Stromal cell of bone marrow (primary cell): Measurements from ENCODE around the gene HMCN2.

ENCODE experiments used
- DNase-seq: peaks from one replicate; pipeline ENCODE4 v3.0.0-alpha.2; 2012; ENCODE audit warnings: low read depth

HMCN2 gene

DNA sequence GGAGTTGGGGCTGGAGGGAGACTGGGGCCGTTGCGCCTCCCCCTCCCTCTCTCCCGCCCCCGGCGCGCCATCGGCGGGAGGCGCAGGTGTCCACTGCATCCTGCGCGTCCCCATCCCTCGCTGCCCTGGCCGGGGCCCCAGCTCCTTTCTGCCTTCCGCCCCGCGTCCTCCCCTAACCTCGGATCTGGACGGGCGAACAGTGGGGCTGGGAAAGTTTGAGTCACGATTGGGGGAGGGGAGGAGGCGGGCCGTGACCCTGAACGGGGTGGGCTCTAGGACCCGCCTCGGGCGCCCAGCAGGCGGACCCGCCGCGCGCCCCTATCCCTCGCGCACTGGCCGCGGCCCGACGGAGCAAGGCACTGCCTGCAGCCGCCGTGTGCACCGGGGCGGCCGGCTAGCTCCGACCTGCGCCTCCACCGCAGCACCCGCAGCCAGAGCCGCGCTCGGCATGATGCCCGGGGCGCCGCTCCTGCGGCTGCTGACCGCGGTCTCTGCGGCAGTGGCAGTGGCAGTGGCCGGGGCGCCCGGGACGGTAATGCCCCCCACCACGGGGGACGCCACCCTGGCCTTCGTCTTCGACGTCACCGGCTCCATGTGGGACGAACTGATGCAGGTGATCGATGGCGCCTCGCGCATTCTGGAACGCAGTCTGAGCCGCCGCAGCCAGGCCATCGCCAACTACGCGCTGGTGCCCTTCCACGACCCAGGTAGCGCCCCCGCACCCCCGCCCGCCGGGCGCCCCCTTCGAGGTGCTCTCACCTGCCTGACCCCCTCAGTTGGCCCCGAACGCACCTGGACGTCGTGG is at the start of gene HMCN2:
Gene HMCN2 (plus strand): TSS at position 330 of the 805 bp plus-strand sequence. CDS start 119 bp downstream, at position 449.
- no peak for DNase-seq

DNA sequence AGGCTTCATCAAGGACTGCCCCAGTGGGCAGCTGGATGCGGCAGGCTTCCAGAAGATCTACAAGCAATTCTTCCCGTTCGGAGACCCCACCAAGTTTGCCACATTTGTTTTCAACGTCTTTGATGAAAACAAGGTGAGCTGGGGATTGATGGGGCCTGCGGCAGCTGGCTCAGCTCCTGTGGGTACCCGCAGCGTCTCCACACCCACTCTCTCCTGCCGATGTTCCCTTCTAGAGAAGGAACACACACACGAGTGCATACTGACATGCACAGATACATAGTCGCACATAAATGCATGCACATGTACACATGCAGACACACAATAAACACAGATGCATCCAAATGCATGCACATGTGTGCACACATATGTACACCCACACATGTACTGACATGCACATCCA is 47.7 kb upstream of the HMCN2 start:
- DNase-seq, result no peak

DNA sequence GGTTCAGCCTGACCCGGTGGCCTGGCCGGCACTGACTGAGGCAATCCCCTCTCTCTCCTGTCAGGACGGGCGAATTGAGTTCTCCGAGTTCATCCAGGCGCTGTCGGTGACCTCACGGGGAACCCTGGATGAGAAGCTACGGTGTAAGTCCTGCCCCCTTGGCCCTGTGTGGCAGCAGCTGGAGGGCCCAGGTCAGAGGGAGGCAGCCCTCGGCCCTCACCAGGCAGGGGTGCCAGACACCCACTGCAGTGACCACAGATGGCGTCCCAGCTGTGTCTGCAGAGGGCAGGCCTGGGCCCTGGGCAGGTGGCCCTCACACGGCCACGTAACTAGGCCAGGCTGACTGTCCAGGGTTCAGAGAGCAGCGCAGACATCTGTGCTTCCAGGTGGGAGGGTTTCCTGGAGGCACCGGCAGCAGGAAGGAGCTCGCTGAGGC is 45.9 kb upstream of the HMCN2 start:
- DNase-seq, result no peak

DNA sequence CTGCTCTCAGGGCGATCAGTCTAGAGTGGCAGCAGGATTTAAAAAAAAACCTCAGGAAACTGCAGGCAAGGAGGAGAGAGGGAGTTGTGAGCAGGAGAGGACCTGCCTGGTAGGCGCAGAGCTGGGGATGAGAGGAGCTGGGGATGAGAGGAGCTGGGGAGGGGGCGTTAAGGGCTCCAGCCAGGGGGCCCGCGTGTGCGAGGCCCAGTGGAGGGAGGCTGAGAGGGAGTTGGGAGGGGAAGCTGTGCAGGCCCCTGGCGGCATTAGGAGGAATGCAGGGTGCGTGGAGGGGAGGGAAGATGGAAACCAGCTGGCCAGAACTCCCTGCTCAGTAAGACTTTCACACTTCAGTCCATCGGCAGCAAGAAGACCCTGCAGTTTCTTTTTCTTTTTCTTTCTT is 45.2 kb upstream of the HMCN2 start:
- no peak for DNase-seq

- DNase-seq, result no peak
These were observed 42.7 kb upstream of the HMCN2 start for GRCh38 chr9:130222833-130223232.

DNA sequence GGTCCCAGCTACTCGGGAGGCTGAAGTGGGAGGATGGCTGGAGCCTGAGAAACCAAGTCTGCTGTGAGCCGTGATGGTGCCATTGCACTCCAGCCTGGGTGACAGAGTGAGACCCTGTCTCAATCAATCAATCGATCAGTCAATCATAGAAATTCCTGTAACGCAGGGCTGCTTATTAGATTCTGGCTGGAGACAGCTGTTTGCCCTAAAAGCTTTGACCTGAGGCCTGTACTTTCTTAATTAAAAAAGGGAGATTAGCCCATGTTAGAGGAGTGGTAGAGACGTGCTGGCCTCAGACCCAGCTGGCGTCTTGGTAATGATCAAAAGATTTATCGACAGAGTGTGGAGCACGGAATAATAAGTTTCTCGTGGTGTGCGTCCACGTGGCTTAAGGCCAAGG is 40.5 kb upstream of the HMCN2 start:
- no peak for DNase-seq

- no peak for DNase-seq
These were observed 40.0 kb upstream of the HMCN2 start for GRCh38 chr9:130225586-130225985.

- no peak for DNase-seq
These were observed 39.4 kb upstream of the HMCN2 start for GRCh38 chr9:130226112-130226511.

- no peak for DNase-seq
These were observed 37.7 kb upstream of the HMCN2 start for GRCh38 chr9:130227833-130228232.

GRCh38 chr9:130229759-130230158 is 35.8 kb upstream of the HMCN2 start:
- DNase-seq, result no peak

DNA sequence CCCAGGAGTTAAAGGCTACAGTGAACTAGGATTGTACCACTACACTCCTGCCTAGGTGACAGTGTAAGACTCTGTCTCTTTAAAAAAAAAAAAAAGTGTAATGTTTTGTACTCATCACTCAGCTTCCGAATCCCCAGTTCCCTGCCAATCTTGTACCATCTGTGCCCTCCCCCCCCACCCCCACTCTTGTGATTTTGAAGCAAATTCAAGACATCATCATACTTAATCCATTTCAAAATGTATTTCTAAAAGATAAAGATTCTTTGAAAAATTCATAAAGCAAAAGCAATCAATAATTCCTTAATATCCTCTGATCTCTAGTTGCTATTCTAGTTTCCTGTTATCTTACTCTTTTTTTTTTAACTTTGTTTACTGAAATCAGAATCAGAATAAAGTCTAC is 34.9 kb upstream of the HMCN2 start:
- DNase-seq, result no peak

- no peak for DNase-seq
These were observed 32.5 kb upstream of the HMCN2 start for GRCh38 chr9:130232899-130233586.

GRCh38 chr9:130233587-130233945 is 32.0 kb upstream of the HMCN2 start:
- no peak for DNase-seq

- peak; percentile 18 for DNase-seq
These were observed 31.0 kb upstream of the HMCN2 start for GRCh38 chr9:130234340-130235260.

DNA sequence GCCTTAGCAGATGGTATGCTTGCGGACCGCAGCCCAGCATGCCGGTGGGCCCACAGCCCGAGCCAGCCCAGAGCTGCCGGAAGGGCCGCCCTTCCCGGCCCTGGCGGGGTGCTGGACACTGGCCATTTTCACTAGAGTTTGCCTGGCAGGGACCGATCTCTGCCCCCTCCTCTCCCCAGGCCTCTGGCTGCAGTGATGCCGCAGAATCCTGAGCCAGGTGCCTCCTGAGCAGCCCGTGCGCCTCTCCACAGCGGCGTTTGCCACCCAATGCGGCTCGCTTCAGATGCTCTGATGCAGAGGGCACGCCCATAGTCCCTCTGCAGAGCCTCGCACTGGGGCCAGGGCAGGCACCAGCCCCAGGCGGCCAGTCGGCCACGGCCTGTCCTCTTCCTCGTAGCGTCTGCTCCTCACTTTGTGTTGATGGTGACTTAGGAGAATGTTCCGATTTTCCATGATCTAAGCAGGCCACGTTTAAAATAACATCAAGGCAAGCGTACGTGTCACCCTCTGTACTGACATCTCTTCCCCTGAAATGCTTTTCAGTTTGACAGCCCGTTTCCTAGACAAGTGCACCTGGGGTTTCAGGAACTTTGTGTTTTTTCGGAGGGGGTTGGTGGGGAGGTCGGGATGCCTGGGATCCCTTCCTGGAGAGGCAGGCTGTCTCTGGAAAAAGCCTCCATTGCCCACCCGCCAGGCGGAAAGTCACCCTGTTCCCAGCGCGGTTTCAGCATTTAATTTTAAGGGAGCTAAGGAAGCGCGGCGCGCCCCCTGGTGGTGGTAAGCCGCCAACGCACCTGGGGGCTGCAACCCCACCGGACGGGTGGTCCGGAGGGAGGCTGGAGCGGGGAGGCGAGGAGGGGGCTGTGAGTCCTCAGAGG is 29.8 kb upstream of the HMCN2 start:
- peak; percentile 18 for DNase-seq

- DNase-seq, result no peak
These were observed 29.0 kb upstream of the HMCN2 start for GRCh38 chr9:130236436-130236985.

DNA sequence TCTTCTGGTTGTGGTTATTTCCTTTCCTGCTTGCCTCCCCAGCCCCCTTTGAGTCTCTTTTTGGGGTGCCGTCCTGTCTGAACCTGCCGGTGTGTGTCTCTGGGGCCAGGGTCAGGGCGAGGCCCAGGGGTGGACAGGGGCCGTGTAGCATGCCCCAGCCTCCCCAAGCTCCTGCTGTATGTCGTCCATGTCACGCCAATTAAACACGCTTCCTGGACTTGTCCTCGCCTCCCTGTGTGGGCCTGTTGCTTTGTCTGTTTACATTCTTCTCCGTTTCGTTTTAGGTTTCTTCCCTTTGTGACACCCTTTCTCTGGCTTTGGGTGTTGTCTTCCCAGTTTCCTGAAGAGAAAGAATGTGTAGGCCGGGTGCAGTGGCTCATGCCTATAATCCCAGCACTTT is 28.5 kb upstream of the HMCN2 start:
- DNase-seq, result no peak

- DNase-seq, result no peak
These were observed 27.6 kb upstream of the HMCN2 start for GRCh38 chr9:130237763-130238524.

DNA sequence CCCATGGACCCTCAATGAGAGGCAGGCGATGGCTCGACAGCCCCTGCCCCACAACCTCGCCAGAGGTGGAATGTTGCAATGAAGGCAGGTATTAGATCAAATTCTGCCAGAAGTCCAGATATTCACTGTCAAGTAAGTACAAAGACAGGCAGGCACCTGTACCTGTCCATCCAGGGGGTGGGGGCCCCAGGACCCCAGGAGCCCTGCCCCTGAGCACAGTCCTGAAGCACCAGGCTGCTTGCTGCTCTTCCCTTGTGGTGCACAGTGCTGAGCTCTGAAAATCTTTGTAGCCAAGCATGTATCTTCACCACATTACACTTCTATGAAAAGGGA is 26.2 kb upstream of the HMCN2 start:
- DNase-seq, result no peak

- peak; percentile 13 for DNase-seq
These were observed 25.8 kb upstream of the HMCN2 start for GRCh38 chr9:130239741-130240241.
